ENCODE results near the gene GABRG3. TPM values are rescaled to one million over a fixed set of nuclear protein-coding genes. Genes with fewer than 3 reads are reported as not detected.

GABRG3 gene
- total and polyA plus RNA-seq, 4 experiments from 2014 or later, result not detected

- H3K4me3 ChIP-seq (ENCODE audit: low read length in 2 of 2), result no peak overlapping the region
- H3K9me3 ChIP-seq (ENCODE audit: control insufficient read depth in 1 of 2, low read length in 2 of 2), result no peaks in the 10 kb centered on the region
- CTCF ChIA-PET (ENCODE audit: partially characterized antibody), result no interaction called here
- H3K27ac Mint-ChIP-seq, result no peak overlapping the region
- no peaks in the 10 kb centered on the region for H3K36me3 ChIP-seq (ENCODE audit: insufficient read depth, low read length)
- no peaks in the 10 kb centered on the region for H3K27me3 ChIP-seq (ENCODE audit: insufficient read depth, low read length)
- H3K4me3 Mint-ChIP-seq, result no peak overlapping the region
- H3K4me1 ChIP-seq (ENCODE audit: insufficient read depth, low read length), result no peaks in the 10 kb centered on the region
- no peak overlapping the region for H3K27ac ChIP-seq (ENCODE audit: low read depth, low read length)
- POLR2A ChIA-PET (ENCODE audit: partially characterized antibody), result no interaction called here
- no peak for DNase-seq
- H3K27me3 Mint-ChIP-seq, result no peaks in the 10 kb centered on the region
- no peaks in the 10 kb centered on the region for H3K36me3 Mint-ChIP-seq
- H3K4me1 Mint-ChIP-seq, result no peaks in the 10 kb centered on the region
- peaks cover 2 to 24% (median 13%) of the 10 kb centered on the region in 8 donors for H3K9me3 Mint-ChIP-seq
- intact Hi-C loops (cut with micrococcal nuclease), result no loop called here
Observed at GRCh38 chr15:27062951-27063350, 92.0 kb downstream of the GABRG3 start.

- DNase-seq, result no peak
- Mint-ChIP-seq H3K27ac (no peak overlapping the region), H3K36me3 (no peaks in the 10 kb centered on the region), H3K27me3 (no peaks in the 10 kb centered on the region), H3K4me1 (no peaks in the 10 kb centered on the region), H3K4me3 (no peak overlapping the region), H3K9me3 (peaks cover 2 to 34% (median 18%) of the 10 kb centered on the region in 8 donors)
- ChIA-PET CTCF (ENCODE audit: partially characterized antibody) (no interaction called here), POLR2A (ENCODE audit: partially characterized antibody) (no interaction called here)
- intact Hi-C loops (cut with micrococcal nuclease), result no loop called here
- Histone ChIP-seq H3K9me3 (ENCODE audit: control insufficient read depth in 1 of 2, low read length in 2 of 2) (peaks cover 0 to 10% of the 10 kb centered on the region in 2 donors), H3K4me3 (ENCODE audit: low read length in 2 of 2) (no peak overlapping the region), H3K27me3 (ENCODE audit: insufficient read depth, low read length) (no peaks in the 10 kb centered on the region), H3K4me1 (ENCODE audit: insufficient read depth, low read length) (no peaks in the 10 kb centered on the region), H3K27ac (ENCODE audit: low read depth, low read length) (no peak overlapping the region), H3K36me3 (ENCODE audit: insufficient read depth, low read length) (no peaks in the 10 kb centered on the region)
Observed at GRCh38 chr15:27064080-27064479, 93.1 kb downstream of the GABRG3 start.

- H3K27ac ChIP-seq (ENCODE audit: low read depth, low read length), result no peak overlapping the region
- intact Hi-C loops (cut with micrococcal nuclease), result no loop called here
- no peak overlapping the region for H3K27ac Mint-ChIP-seq
- H3K27me3 ChIP-seq (ENCODE audit: insufficient read depth, low read length), result no peaks in the 10 kb centered on the region
- H3K36me3 ChIP-seq (ENCODE audit: insufficient read depth, low read length), result no peaks in the 10 kb centered on the region
- peaks cover 0 to 13% of the 10 kb centered on the region in 2 donors for H3K9me3 ChIP-seq (ENCODE audit: control insufficient read depth in 1 of 2, low read length in 2 of 2)
- no peaks in the 10 kb centered on the region for H3K4me1 Mint-ChIP-seq
- no peak overlapping the region for H3K4me3 ChIP-seq (ENCODE audit: low read length in 2 of 2)
- no peaks in the 10 kb centered on the region for H3K36me3 Mint-ChIP-seq
- no peak overlapping the region for H3K4me3 Mint-ChIP-seq
- no peaks in the 10 kb centered on the region for H3K4me1 ChIP-seq (ENCODE audit: insufficient read depth, low read length)
- H3K9me3 Mint-ChIP-seq, result peaks cover 0 to 43% (median 24%) of the 10 kb centered on the region in 8 donors
- POLR2A ChIA-PET (ENCODE audit: partially characterized antibody), result no interaction called here
- CTCF ChIA-PET (ENCODE audit: partially characterized antibody), result no interaction called here
- no peak for DNase-seq
- no peaks in the 10 kb centered on the region for H3K27me3 Mint-ChIP-seq
Observed at GRCh38 chr15:27065151-27065550, 94.2 kb downstream of the GABRG3 start.

GRCh38 chr15:27065785-27066184, 94.8 kb downstream of the GABRG3 start:
- Histone ChIP-seq H3K27ac (ENCODE audit: low read depth, low read length) (no peak overlapping the region), H3K4me1 (ENCODE audit: insufficient read depth, low read length) (no peaks in the 10 kb centered on the region), H3K9me3 (ENCODE audit: control insufficient read depth in 1 of 2, low read length in 2 of 2) (peaks cover 0 to 13% of the 10 kb centered on the region in 2 donors), H3K4me3 (ENCODE audit: low read length in 2 of 2) (no peak overlapping the region), H3K27me3 (ENCODE audit: insufficient read depth, low read length) (no peaks in the 10 kb centered on the region), H3K36me3 (ENCODE audit: insufficient read depth, low read length) (no peaks in the 10 kb centered on the region)
- intact Hi-C loops (cut with micrococcal nuclease), result no loop called here
- CTCF ChIA-PET (ENCODE audit: partially characterized antibody), result no interaction called here
- Mint-ChIP-seq H3K27ac (no peak overlapping the region), H3K4me1 (no peaks in the 10 kb centered on the region), H3K27me3 (no peaks in the 10 kb centered on the region), H3K4me3 (no peak overlapping the region), H3K9me3 (peaks cover 0 to 47% (median 25%) of the 10 kb centered on the region in 8 donors), H3K36me3 (no peaks in the 10 kb centered on the region)
- POLR2A ChIA-PET (ENCODE audit: partially characterized antibody), result no interaction called here
- DNase-seq, result no peak

- Mint-ChIP-seq H3K4me1 (no peaks in the 10 kb centered on the region), H3K36me3 (no peaks in the 10 kb centered on the region), H3K27ac (peak overlapping the region in 1 of 7 donors; percentile 3), H3K4me3 (no peak overlapping the region), H3K27me3 (no peaks in the 10 kb centered on the region), H3K9me3 (peaks cover 0 to 48% (median 26%) of the 10 kb centered on the region in 8 donors)
- H3K9me3 ChIP-seq (ENCODE audit: control insufficient read depth in 1 of 2, low read length in 2 of 2), result peaks cover 0 to 13% of the 10 kb centered on the region in 2 donors
- H3K27ac ChIP-seq (ENCODE audit: low read depth, low read length), result no peak overlapping the region
- ChIA-PET CTCF (ENCODE audit: partially characterized antibody) (no interaction called here), POLR2A (ENCODE audit: partially characterized antibody) (no interaction called here)
- intact Hi-C loops (cut with micrococcal nuclease), result no loop called here
- H3K36me3 ChIP-seq (ENCODE audit: insufficient read depth, low read length), result no peaks in the 10 kb centered on the region
- no peak overlapping the region for H3K4me3 ChIP-seq (ENCODE audit: low read length in 2 of 2)
- no peaks in the 10 kb centered on the region for H3K27me3 ChIP-seq (ENCODE audit: insufficient read depth, low read length)
- no peak for DNase-seq
- no peaks in the 10 kb centered on the region for H3K4me1 ChIP-seq (ENCODE audit: insufficient read depth, low read length)
Observed at GRCh38 chr15:27066446-27066845, 95.5 kb downstream of the GABRG3 start.

GRCh38 chr15:27067175-27067574, 96.2 kb downstream of the GABRG3 start:
- Histone ChIP-seq H3K9me3 (ENCODE audit: control insufficient read depth in 1 of 2, low read length in 2 of 2) (peaks cover 0 to 13% of the 10 kb centered on the region in 2 donors), H3K27me3 (ENCODE audit: insufficient read depth, low read length) (no peaks in the 10 kb centered on the region), H3K36me3 (ENCODE audit: insufficient read depth, low read length) (no peaks in the 10 kb centered on the region), H3K4me1 (ENCODE audit: insufficient read depth, low read length) (no peaks in the 10 kb centered on the region), H3K4me3 (ENCODE audit: low read length in 2 of 2) (no peak overlapping the region), H3K27ac (ENCODE audit: low read depth, low read length) (no peak overlapping the region)
- POLR2A ChIA-PET (ENCODE audit: partially characterized antibody), result no interaction called here
- no peak overlapping the region for H3K4me3 Mint-ChIP-seq
- no peak overlapping the region for H3K27ac Mint-ChIP-seq
- H3K9me3 Mint-ChIP-seq, result peaks cover 0 to 54% (median 29%) of the 10 kb centered on the region in 8 donors
- intact Hi-C loops (cut with micrococcal nuclease), result no loop called here
- no peak for DNase-seq
- H3K36me3 Mint-ChIP-seq, result no peaks in the 10 kb centered on the region
- H3K27me3 Mint-ChIP-seq, result no peaks in the 10 kb centered on the region
- CTCF ChIA-PET (ENCODE audit: partially characterized antibody), result no interaction called here
- no peaks in the 10 kb centered on the region for H3K4me1 Mint-ChIP-seq

- Mint-ChIP-seq H3K36me3 (no peaks in the 10 kb centered on the region), H3K27ac (no peak overlapping the region), H3K4me3 (no peak overlapping the region), H3K4me1 (no peaks in the 10 kb centered on the region), H3K9me3 (peaks cover 0 to 54% (median 31%) of the 10 kb centered on the region in 8 donors), H3K27me3 (no peaks in the 10 kb centered on the region)
- Histone ChIP-seq H3K36me3 (ENCODE audit: insufficient read depth, low read length) (no peaks in the 10 kb centered on the region), H3K4me3 (ENCODE audit: low read length in 2 of 2) (no peak overlapping the region), H3K27me3 (ENCODE audit: insufficient read depth, low read length) (no peaks in the 10 kb centered on the region), H3K27ac (ENCODE audit: low read depth, low read length) (no peak overlapping the region), H3K9me3 (ENCODE audit: control insufficient read depth in 1 of 2, low read length in 2 of 2) (peaks cover 0 to 13% of the 10 kb centered on the region in 2 donors), H3K4me1 (ENCODE audit: insufficient read depth, low read length) (no peaks in the 10 kb centered on the region)
- POLR2A ChIA-PET (ENCODE audit: partially characterized antibody), result no interaction called here
- intact Hi-C loops (cut with micrococcal nuclease), result no loop called here
- CTCF ChIA-PET (ENCODE audit: partially characterized antibody), result no interaction called here
- no peak for DNase-seq
Observed at GRCh38 chr15:27070841-27071240, 99.9 kb downstream of the GABRG3 start.

GRCh38 chr15:27074179-27074578, 103.2 kb downstream of the GABRG3 start:
- no peak overlapping the region for H3K27ac Mint-ChIP-seq
- H3K36me3 Mint-ChIP-seq, result no peaks in the 10 kb centered on the region
- H3K4me3 Mint-ChIP-seq, result no peak overlapping the region
- ChIA-PET POLR2A (ENCODE audit: partially characterized antibody) (no interaction called here), CTCF (ENCODE audit: partially characterized antibody) (no interaction called here)
- H3K36me3 ChIP-seq (ENCODE audit: insufficient read depth, low read length), result no peaks in the 10 kb centered on the region
- H3K4me1 Mint-ChIP-seq, result no peaks in the 10 kb centered on the region
- DNase-seq, result no peak
- no peaks in the 10 kb centered on the region for H3K27me3 Mint-ChIP-seq
- no peak overlapping the region for H3K27ac ChIP-seq (ENCODE audit: low read depth, low read length)
- H3K4me1 ChIP-seq (ENCODE audit: insufficient read depth, low read length), result no peaks in the 10 kb centered on the region
- H3K9me3 ChIP-seq (ENCODE audit: control insufficient read depth in 1 of 2, low read length in 2 of 2), result peaks cover 0 to 1% of the 10 kb centered on the region in 2 donors
- H3K4me3 ChIP-seq (ENCODE audit: low read length in 2 of 2), result no peak overlapping the region
- peaks cover 2 to 25% (median 15%) of the 10 kb centered on the region in 8 donors for H3K9me3 Mint-ChIP-seq
- intact Hi-C loops (cut with micrococcal nuclease), result no loop called here
- H3K27me3 ChIP-seq (ENCODE audit: insufficient read depth, low read length), result no peaks in the 10 kb centered on the region

Measured in CD4-positive, alpha-beta memory T cell (primary cell).